Epithelial cell of proximal tubule (primary cell): ENCODE measurements around the gene TMEM178B. TPM values are rescaled to one million over a fixed set of nuclear protein-coding genes. Genes with fewer than 3 reads are reported as not detected.

ENCODE experiments used
- DNase-seq: peaks from one replicate; pipeline ENCODE4 v3.0.0-alpha.2; 2011; ENCODE audit warnings: low read depth
- H3K4me3 ChIP-seq: 2 replicates; pipeline ENCODE4 v1.5.1; 2011; ENCODE audit warnings: low read depth, mild to moderate bottlenecking, low read length
- total RNA-seq: library from RNA; depleted of rRNA; stranded (reverse); fragments of >200 nt; gene quantifications from 2 replicates; pipeline ENCODE4 v1.2.3, GENCODE V29; 2015
- TF ChIP-seq, protein P1 (sequence below): conservative IDR thresholded peaks from 2 replicates; pipeline ENCODE4 v1.5.1; 2012; ENCODE audit warnings: low read depth, mild to moderate bottlenecking, low read length

TMEM178B gene
- total RNA-seq, 1 donor from 2014 or later: 3.1 TPM

DNA sequence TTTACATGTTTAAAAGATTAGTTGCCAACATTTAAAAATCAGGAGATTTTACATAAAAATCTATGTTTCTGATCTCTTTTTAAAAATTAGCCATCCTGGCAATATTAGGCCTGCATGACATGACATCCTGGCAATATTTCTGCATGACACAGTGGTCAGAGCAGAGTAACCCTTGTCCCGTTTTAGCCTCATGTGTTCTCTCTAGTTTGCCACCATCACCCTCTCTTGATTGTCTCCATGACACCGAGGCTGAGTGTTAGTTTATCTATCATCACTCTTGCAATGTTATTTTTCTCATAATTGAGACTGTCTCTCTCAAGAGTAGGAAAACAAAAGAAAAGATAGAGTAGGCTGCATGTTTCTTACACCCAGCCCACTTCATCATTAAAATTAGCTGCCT, 287.6 kb downstream of the TMEM178B start:
- TF ChIP-seq, protein P1, sequence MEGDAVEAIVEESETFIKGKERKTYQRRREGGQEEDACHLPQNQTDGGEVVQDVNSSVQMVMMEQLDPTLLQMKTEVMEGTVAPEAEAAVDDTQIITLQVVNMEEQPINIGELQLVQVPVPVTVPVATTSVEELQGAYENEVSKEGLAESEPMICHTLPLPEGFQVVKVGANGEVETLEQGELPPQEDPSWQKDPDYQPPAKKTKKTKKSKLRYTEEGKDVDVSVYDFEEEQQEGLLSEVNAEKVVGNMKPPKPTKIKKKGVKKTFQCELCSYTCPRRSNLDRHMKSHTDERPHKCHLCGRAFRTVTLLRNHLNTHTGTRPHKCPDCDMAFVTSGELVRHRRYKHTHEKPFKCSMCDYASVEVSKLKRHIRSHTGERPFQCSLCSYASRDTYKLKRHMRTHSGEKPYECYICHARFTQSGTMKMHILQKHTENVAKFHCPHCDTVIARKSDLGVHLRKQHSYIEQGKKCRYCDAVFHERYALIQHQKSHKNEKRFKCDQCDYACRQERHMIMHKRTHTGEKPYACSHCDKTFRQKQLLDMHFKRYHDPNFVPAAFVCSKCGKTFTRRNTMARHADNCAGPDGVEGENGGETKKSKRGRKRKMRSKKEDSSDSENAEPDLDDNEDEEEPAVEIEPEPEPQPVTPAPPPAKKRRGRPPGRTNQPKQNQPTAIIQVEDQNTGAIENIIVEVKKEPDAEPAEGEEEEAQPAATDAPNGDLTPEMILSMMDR: no peak
- no peak overlapping the region for H3K4me3 ChIP-seq
- no peak for DNase-seq

DNA sequence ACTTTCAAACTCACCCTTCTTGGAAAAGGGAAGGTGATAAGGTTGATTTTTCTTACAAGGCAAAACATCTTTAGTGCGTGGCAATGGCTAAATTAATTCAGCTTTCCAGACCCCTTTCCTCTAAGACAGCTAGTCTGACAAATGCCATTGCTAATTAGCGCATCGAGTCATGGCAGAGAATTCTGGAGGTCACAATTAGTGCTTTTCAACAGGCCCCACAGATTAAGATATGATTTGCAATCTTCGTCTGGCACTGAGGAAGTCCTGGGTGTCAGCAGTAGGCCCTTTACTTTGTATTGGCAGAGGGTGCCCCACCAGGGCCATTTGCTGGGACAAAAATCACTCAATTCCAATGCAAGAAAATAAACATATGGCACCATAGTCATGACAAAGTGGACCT, 288.1 kb downstream of the TMEM178B start:
- H3K4me3 ChIP-seq: no peak overlapping the region
- TF ChIP-seq, protein P1: no peak
- no peak for DNase-seq

DNA sequence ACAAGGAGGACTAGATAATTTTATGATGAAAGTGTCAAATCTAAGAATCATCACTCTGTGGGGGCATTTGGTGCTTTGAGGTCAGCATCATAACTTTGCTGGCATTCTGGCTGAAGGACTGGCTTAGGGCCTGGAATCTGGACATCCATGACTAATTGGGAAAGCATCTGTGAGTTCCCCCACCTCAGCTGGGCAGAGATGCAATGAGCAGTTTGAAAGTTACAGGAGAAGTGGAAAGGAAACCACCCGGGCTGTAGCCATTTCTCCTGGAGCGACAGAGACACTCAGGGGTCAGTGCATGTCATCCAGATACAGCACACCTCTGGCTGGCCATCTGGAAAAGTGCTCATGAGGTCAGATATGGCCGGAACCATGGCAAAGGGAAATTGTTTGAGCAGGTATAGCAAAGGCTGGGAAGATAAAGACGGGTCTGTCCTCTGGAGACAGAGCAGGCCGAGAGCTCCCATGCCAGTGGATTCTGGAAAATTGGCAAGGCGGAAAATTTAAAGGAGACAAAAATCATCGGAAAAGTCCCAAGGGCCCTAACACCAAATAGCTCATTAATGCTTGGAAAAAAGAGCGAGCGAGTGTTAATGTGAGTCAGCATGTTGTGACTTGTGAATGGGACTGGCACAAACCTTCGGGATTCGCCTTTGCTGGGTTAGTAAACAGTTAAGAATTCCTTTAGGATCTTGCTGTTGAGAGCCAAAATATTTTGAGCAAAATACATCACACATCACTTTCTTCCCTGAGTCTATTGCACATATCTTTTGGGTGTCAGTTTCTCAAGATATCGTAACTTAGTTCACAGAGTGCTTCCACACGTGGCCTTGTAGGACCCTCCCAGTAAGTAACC, 288.9 kb downstream of the TMEM178B start:
- TF ChIP-seq, protein P1: no peak
- DNase-seq: peak; percentile 80
- H3K4me3 ChIP-seq: peak overlapping the region; percentile 39

DNA sequence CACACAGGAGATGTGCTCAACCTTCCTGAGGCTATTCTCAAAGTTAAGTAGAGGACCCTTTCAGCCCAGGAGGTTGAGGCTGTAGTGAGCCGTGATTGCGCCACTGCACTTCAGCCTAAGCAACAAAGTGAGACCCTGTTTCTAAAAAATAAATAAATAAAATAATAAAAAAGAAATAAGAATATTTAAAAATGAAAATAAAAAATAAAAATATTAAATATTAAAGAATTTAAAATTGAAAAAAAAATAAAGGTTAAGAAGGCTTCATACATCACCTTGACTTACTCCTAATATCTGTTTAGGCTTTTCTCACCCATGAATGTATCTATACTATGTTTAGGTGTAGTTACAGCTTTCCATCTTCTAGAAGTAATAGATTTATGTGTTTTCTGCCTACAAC, 289.9 kb downstream of the TMEM178B start:
- TF ChIP-seq, protein P1: no peak
- no peak overlapping the region for H3K4me3 ChIP-seq
- DNase-seq: no peak

DNA sequence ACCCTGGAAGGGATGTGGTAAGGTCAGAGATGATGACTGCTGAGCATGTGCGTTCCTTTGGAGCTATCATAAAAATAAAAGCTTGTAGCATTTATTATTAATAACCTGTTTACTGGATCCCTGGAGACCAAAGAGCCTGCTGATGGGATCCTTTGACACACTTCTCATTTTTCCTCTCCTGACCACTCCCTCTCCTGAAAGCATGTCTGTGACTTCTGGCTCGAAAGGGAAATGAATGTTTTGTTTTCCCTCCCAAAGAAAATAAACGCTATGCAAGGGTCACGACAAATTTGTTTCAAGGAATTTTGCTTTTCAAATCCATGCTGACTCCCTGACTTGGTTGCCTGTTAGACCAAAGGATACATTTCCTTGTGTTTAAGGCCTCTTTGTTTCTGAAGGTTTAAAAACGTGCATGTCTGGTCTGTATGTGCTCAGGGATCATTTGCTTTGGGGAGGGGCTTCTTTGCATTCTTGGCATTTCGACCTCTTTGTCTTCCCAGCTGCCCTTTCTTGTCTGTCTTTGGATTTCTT, 292.3 kb downstream of the TMEM178B start:
- TF ChIP-seq, protein P1: no peak
- no peak overlapping the region for H3K4me3 ChIP-seq
- no peak for DNase-seq

DNA sequence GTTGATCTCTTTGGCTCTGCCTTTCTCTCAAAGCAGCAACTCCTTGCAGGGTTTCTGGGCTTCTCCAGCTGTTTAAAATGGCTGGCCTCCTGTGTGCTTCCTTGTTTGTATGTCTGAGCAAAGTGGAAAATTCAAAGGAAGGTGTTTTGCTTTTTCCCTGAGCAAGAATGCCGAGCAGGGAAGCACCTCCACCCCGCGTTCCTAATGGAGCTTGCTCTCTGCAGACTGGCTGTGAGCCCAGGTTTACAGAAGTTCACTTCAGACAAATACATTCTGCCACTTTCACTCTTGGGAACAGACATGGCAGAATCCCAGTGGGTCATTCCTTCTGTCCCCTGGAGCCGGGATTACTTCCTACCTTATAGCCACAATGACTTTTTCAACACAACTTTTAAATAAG, 295.6 kb downstream of the TMEM178B start:
- DNase-seq: no peak
- TF ChIP-seq, protein P1: no peak
- H3K4me3 ChIP-seq: no peak overlapping the region
